Femur (tissue), 1 donor: ENCODE measurements around the gene GRAMD2B.
A peak's percentile ranks its signal among the peaks of the same experiment; 100 is the strongest.
"Not testable (repeated sequence)": the region's sequence is repeated elsewhere in the genome, so short reads cannot be mapped to it uniquely, and the experiment has no call there.

Source experiments
- DNase-seq: peaks from one replicate; pipeline ENCODE4 v3.0.0-alpha.2; 2017

GRAMD2B gene

DNA sequence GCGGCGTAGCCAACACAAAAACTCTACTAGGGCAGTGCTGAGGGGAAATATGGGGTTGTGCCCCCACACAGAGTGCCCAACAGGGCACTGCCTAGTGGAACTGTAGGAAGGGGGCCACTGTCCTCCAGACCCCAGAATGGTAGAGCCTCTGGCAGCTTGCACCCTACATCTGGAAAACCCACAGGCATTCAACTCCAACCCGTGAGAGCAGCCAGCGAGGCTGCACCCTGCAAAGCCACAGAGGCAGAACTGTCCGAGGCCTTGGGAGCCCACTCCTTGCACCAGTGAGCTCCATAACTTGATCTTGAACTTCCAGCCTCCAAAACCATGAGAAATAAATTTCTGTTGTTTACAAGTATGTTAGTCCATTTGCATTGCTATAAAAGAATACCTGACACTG is 27.7 kb downstream of the GRAMD2B start:
- DNase-seq, result no peak

DNA sequence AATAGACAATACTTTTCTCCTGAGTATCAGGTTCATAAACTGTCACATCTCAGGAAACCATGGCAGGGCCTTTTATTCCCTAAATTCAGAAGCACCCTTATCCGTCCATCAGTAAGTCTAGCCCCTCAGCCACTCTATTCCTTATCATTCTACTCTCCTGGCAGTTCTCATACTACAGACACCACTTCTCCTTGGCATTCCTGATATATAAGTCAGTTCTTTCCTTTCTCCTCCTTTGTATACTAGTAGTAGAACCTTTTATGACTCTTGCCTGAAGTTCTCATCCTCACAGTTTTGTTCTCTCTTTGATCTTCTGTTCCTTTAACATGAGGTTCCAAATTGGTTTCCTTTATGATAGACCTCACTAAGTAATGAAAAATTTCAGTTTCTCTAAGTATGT is 29.3 kb downstream of the GRAMD2B start:
- no peak for DNase-seq

DNA sequence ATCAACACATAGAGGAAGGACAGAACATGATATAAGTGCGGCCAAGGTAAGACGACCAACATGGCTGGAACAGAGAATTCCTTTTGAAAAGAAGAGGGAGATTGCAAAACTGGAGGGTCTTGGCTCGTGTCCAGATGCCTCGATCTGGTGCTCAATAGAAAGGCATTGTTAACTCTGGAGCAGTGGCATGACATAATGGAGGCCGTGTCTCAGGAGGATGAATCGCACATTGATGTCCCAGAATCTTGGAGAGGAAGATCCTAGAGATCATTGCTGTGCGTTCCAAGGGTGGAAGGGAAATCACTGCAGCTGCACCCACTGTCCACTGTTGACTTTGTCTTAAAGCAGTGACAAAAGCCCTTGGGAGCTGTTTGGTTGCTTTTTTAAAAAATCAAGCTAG is 30.9 kb downstream of the GRAMD2B start:
- peak; percentile 27 for DNase-seq

DNA sequence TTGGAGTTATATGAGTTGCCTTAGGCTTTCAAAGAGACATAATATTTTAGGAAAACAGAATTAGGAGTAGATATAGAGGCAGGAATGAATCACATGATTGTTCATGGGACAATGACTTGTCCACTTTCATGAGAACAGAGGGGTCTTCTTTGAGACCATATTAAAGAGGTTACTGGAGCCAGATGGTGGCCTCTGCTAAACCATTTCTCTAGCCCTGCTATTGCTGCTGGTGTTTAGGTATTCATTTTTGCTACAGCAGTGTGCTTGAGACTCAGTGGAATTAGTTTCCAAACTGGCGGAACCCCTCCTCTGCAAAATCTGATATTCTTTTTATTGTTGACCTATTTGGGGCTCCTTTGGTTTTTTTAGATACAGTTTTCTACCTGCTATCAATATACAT is 31.3 kb downstream of the GRAMD2B start:
- DNase-seq, result no peak

DNA sequence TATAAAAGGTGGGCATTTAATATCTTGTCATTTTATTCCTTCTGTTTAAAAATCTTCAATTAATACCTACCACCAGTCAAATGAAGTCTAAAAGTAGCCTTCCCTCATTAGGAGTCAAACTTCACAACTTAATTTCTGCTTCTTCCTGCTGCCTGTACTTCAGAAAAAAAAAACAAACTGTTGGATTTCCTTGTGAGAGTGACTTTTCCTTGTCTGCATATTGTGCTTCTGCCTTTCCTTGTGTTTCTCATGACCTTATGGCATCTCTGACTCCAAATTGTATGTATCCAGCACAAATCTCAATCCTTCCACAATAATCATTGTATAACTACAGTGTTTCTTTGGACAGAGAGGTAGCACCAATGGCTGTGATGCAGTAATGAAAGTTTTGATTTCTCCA is 32.1 kb downstream of the GRAMD2B start:
- DNase-seq, result no peak

DNA sequence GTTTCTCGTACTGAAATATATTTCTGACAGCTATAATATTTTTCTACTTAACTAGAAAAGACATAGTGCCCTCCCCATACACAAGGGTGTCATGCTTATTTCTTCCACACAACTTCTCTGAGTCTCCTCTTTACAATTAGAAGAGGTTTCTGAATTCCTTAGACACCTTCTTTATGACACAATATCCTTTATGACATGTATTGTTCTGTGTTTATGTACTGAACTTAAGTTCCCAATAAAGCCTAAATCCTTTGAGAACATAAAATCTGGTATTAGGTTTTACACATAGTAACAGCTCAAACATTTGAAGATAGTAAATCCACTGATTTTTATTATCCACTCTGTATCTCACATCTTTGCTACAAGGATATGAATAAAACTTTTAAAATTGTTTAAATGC is 32.5 kb downstream of the GRAMD2B start:
- DNase-seq, result no peak

DNA sequence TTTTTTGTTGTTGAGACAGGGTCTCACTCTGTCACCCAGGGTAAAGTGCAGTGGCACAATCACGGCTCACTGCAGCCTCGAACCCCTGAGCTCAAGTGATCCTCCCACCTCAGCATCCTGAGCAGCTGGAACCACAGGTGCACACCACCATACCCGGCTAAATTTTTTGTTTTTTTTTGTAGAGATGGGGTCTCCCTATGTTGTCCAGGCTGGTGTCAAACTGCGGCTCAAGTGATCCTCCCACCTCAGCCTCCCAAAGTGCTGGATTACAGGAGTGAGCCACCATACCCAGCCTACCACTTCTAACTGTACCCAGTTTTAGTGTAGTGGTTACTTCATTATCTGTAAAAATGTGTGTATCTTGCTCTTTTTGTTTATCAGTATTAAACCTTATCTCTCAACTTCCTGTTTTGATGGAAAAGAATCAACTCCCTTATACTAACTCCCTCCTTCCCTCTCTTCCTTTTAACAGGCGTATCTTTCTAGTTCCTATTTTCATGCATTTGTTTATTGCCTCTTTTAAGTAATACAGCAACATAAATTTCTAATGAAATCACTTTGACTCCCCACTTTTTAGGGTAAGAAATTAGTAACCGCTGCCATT is 33.1 kb downstream of the GRAMD2B start:
- no peak for DNase-seq

DNA sequence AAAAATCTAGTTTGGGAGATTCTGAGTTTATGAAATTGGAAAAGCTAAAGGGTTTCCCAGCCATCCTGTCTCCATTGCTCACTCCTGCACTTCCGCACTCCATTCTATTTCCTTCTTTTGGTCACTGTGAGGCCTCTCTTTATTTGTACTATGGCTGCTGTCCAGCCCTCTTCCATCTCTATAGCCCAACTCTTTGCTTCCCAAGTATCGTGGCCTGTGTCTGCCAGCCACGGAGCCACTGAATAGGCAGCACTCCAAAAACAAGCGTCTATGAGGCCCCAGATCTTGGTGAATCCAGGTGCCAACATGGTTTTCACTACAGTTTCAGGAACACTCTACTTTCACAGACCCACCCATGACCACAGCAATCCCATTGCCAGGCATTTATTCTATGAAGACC is 37.2 kb downstream of the GRAMD2B start:
- DNase-seq, result no peak

DNA sequence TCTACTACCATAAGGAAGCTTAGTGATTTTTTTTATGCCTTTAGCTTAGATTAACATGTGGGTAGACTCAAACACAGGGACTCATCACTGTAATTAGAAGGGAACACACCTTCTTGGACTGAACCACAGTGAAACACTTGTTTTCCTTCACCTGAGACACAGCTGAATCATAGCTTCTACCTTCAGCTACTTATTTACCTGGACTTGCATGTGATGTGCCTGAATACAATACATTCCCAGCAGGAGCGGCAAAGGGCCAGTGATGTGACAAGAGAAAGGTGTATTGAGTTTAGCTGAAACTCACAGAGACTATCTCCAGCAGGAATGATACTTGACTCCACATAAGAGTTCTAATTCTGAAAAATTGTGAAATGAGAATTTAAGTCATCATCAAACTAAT is 37.8 kb downstream of the GRAMD2B start:
- no peak for DNase-seq

DNA sequence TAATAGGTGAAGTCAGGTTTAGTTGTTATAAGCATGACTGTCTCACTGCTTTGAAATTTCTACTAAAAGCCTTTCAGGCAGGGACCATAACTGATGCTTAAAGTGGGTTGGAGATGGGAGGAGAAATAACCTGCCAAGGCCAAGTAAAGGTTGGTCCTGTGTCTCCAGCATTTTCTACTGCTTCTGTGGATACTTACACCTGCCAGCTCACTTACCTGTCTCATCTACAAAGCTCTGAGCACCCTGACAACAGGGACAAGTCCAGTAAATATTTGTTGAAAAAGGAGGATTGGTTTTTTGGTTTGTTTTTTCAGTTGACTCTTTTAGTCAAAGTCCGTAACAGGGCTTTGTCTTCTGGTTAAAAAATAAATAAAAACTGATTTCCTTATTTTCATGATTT is 38.6 kb downstream of the GRAMD2B start:
- no peak for DNase-seq

DNA sequence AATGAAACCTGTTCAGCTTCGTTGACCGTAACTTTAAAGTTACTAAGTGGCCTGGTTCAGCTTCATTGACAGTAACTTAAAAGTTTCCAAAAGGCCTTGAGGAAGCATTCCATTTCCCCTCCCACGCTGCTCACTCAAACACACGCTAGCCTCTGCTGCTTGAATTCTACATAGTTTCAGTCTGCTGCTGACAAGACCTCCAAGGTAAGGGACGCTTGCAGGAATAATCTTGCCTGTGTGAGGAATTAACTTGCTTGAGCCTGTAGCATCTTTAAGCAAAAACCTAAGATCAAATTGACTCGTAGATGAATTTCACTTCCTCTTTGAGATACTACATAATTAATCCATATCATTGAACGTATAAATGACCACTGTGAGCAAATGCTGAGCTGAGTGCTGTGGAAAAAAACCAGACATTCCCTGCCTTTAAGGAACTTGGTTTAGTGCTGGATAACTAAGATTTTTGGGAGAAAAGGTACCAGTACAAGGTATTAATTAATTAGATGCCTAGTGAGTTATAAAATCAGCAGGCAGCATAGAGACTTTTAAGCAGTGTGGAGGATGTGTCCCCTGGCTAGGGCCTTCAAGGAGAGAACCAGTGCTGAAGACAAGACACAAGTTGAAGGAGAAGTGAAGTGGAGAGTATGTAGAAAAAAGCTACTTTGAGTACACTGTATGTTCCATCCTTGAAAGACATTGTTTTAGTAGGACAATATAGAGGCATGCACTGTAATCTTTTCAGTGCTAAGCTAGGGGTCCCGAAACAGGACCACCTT is 39.2 kb downstream of the GRAMD2B start:
- DNase-seq, result no peak

DNA sequence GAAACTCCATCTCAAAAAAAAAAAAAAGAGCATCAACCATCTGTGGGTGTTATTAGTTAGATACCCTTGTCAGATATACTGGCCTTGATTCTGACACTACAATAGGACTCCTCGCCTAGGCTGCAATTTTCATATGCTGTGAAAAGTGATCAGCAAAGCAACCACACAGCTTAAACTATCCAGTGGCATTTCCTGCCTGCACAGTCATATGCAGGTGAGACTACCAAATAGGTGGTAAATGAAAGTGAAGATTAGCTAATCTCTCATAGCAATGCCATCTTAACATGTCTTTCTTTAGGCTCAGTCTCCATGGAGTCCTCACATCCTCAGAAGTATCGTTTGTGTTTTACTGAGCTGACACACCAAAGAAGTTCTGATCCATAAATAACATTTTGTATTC is 40.8 kb downstream of the GRAMD2B start:
- DNase-seq, result no peak

DNA sequence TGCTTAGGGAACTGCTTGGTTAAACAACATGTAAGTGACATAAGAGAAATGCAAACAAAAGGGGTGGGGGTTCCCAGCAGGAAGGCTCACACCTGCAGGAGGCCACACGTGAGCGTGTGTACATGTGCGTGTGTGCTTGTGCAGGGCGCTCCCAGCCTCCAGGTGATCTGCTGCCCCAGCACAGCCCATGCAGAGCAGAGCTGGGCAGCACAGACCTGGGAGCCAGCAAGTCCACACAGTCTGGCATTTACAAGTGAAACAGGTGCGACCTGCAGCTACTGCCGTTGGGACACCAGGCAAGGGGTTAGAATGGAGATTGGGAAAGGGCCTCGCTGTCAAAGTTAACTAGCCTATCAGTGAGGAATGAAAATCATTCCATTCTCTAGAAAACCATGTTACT is 41.8 kb downstream of the GRAMD2B start:
- DNase-seq, result no peak

DNA sequence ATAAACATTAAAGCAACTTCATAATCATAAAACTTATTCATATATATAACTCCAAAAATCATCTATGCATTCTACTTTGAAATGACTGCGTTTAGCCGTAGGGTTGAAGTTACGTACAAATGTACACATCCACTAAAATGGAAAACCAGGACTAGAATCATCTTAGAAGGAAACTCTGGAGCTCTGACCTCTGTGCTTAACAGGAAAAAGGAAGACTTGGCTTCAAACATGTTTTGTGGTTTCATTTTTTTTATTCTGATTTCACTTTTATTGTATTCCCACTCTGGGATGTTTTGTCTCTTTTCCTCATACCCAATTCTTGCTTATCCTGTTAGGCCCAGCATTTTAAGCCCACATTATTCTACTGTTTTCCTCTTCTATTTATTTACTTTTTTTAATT is 44.9 kb downstream of the GRAMD2B start:
- DNase-seq, result no peak

DNA sequence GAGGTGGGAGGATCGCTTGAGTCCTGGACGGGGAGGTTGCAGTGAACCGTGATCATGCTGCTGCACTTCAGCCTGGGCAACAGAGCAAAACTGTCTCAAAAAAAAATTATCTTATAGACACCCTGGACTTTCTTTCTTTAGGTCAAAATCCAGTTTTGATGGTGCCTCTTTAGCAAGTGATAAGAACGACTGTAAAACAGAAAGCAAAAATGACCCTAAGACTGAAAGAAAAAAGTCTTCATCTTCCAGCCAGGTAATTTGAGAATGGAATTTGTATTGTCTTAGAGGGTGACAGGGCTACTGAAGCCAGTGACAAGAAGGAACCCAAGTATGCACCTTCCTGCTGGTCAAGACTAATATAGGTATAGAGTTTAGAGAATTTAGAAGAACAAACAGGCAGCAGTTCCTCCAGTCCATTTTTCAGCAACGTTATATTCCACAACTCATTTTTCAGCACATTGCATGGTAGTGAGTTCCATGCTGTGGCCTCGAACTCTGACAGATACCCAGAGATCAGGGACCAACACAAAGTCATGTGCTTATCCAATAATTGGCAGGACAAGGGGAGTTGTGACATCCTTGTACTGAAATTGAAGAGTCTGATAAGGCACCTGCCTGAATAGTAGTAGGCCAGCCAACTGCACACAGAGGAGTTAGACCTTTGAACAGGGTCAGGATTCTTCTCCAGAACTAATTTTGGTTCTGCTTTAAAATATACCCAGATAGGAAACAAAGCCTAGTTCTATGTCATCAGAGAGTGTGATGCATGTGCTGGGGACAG is 46.5 kb downstream of the GRAMD2B start:
- DNase-seq, result no peak

DNA sequence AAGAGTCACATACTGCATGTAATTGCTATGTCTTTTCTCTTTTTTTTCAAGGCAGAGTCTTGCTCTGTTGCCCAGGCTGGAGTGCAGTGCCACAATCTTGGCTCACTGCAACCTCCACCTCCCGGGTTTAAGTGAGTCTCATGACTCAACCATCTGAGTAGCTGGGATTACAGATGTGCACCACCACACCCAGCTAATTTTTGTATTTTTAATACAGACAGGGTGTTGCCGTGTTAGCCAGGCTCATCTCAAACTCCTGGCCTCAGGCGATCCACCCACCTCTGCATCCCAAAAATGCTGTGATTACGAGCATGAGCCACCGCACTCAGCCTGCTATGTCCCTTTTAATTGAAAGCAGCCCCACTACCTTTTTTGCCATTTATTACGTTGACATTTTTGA is 47.3 kb downstream of the GRAMD2B start:
- DNase-seq, result not testable (repeated sequence)

DNA sequence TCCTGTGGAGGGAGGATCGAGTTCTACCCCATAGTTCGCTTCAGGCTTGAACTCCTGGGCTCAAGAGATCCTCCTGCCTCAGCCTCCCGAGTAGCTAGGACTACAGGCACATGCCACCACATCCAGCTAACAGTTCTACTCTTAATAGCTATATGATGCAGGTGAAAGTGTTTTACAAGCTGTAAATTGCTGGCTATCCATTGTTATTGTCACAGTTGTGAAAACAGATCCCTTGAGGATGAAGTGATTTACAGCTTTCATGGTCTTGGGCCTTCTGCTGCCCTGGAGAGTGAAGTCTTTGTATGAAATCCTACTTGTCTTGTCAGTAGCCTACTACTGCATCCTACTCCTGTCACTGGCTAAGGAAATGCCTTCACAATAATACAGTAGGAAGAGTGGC is 48.0 kb downstream of the GRAMD2B start:
- no peak for DNase-seq

DNA sequence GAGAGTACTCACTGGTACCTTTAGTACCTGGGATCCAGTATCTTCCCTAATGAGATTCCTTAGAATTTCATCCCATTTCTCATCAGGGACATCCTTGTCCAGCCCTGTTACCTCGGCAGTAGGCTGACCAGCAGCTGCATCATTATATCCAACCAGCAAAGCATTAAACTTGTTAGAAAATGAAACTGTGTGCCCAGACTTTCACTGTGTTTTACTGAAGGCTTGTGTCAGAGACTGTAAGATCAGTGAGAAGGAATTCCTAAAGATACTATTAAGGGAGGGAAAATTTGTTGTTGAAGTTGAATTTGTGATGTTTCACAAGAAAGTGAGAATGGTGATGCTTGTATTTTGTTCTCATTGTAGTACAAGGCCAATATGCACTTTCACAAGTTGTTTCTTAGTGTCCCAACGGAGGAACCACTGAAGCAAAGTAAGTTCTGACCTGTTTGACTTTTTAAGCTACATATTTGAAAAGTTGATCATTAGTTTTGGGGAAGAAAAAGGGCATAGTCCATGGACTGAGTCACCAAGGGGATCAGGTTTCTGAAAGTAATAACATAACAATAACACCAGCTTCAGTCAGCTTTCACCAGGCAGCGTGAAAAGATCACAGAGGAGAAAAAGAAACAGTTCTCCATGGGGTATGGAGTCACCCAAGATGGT is 48.8 kb downstream of the GRAMD2B start:
- DNase-seq, result no peak

DNA sequence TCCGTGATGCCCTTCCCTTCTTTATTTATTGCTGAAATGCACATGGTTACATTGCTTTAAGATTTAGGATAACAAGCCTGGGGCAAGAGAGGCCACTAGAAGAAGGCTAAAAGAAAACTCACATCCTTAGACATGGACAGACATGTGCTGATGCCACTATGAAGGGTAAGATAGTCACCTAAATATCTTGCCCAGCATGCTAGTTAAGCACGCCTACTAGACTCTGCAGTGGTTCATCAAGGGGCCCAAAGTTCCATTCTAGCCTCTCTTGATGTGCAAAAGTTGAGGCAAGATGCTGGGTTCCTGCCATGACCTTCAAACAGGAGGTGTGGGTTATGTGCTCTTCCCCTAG is 49.3 kb downstream of the GRAMD2B start:
- DNase-seq, result no peak

DNA sequence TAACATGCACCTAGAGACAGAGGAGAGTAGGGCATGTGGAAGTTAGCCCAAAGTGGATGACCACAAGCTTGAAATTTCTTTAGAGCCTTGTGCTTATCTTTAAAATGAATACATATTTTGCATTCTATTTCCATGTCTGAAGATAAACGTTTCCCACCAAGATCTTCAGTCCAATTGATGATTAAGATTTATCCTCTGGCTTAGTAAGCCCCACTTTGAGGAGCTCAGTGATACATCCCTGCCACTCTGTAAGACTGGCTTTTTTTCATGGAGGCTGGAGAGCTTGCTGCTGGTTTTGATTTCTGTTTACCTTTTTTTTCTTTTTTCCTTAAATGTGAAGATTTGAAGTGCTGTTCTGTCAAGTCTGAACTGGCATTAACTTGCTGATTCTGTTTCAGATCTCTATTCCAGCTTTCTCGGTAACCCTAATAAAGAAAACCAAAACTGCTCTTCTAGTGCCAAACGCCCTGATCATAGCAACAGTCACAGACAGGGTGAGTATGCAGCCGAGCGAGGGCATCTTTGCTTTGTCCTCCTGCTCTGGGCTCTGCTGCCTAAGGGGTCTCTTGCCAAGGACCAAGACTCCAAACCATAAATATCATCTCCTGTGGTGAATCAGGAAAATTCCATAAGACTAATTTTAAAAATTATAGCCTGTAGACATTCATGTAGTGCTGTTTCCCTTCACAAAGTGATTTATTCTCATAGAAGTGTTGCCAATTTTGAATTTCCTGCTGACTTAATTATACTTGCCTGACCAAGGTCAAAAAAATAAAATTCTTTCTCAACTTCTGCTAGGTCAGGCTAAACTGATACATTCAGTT is 54.3 kb downstream of the GRAMD2B start:
- DNase-seq, result no peak

DNA sequence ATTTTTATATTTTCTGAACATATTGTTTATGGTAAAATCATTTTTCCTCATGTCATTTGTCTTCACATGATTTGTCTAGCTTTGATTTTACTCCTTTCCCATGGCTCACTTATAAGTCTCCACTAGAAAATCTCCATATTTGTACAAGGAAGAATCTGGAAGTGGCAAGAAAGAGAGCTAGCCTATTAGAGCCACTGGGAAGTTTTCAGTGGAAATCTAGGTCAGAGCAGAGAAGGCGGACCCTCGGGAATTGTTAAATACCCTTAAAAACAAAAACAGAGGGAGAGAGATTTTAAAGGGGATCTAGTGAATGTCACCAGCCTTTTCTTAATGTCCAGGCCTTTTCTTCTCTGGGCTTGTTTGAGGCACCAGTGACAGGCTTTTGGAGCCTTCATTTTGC is 56.6 kb downstream of the GRAMD2B start:
- no peak for DNase-seq

DNA sequence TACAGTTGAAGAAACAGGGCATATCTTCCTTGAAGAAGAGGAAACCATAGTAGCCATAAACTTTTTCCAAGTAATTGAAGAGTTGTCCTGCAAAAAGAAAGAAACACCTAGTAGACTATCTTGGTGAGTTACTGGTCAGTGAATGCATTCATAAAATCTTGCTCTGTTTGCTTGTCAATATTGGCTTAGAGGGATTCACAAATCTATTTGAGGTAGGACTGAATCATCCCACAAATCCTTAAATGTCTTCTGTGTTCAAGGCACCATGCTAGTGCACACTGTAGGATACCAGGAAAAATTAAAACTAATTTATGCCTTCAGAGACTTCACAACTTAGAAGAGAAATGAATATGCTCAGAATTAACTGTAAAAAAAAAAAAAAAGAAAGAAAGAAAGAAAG is 57.6 kb downstream of the GRAMD2B start:
- no peak for DNase-seq

DNA sequence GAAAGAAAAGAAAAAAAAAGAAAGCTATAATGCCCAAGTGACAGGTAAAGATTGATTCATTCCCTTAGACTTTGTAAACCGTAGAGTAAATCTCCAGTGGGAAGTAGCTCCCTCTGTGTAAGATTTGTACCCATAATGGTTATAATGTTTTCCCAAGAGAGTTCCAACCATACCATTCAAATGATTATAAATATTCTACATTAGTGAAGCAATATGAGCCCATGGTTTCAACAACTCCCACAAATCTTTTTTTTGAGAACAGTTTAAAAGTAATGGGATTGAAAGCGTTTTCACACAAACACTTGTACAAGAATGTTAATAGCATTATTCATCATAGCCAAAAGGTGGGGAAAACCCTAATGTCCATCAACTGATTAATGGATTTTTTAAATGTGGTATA is 58.0 kb downstream of the GRAMD2B start:
- no peak for DNase-seq
